Ishikawa (cell line): Measurements from ENCODE around the gene COPS4.

Source experiments
- CEBPB ChIP-seq: IDR thresholded peaks from 2 replicates; pipeline ENCODE4 v1.6.1; 2012
- CREB1 ChIP-seq: IDR thresholded peaks from 2 replicates; pipeline ENCODE4 v1.6.1; 2012; ENCODE audit warnings: low read depth
- EGR1 ChIP-seq: IDR thresholded peaks from 2 replicates; pipeline ENCODE4 v1.6.1; 2012
- EP300 ChIP-seq: IDR thresholded peaks from 2 replicates; pipeline ENCODE4 v1.6.1; 2012; ENCODE audit warnings: borderline replicate concordance
- FOXM1 ChIP-seq: IDR thresholded peaks from 2 replicates; pipeline ENCODE4 v1.6.1; 2012; ENCODE audit warnings: low read depth, borderline replicate concordance
- NFIC ChIP-seq: IDR thresholded peaks from 2 replicates; pipeline ENCODE4 v1.6.1; 2012
- RAD21 ChIP-seq: IDR thresholded peaks from 2 replicates; pipeline ENCODE4 v1.6.1; 2012; ENCODE audit warnings: low read depth
- REST ChIP-seq: IDR thresholded peaks from 2 replicates; pipeline ENCODE4 v1.6.1; 2012; ENCODE audit warnings: low read depth, mild to moderate bottlenecking
- TAF1 ChIP-seq: IDR thresholded peaks from 2 replicates; pipeline ENCODE4 v1.6.1; 2012; ENCODE audit warnings: low read depth, mild to moderate bottlenecking
- TCF12 ChIP-seq: IDR thresholded peaks from 2 replicates; pipeline ENCODE4 v1.6.1; 2012; ENCODE audit warnings: low read depth
- TEAD4 ChIP-seq: IDR thresholded peaks from 2 replicates; pipeline ENCODE4 v1.6.1; 2012
- YY1 ChIP-seq: IDR thresholded peaks from 2 replicates; pipeline ENCODE4 v1.6.1; 2012; ENCODE audit warnings: low read depth
- ZBTB7A ChIP-seq: IDR thresholded peaks from 2 replicates; pipeline ENCODE4 v1.6.1; 2012; ENCODE audit warnings: low read depth
- TF ChIP-seq, protein P1 (sequence below): IDR thresholded peaks from 2 replicates; pipeline ENCODE4 v1.6.1; 2012
- TF ChIP-seq, protein P2 (sequence below): IDR thresholded peaks from 2 replicates; pipeline ENCODE4 v1.6.1; 2012

The COPS4 gene

GRCh38 chr4:83108101-83108861 lies 73.3 kb downstream of the COPS4 start:
- TF ChIP-seq EP300 (no peak), YY1 (no peak), CREB1 (no peak), TAF1 (no peak), TEAD4 (no peak), REST (no peak), NFIC (no peak), CEBPB (no peak), EGR1 (no peak), RAD21 (no peak), TCF12 (no peak), FOXM1 (no peak), ZBTB7A (no peak)

GRCh38 chr4:83109480-83110222 lies 74.7 kb downstream of the COPS4 start:
- TF ChIP-seq CREB1 (no peak), ZBTB7A (peak; percentile 63), YY1 (0 out of 2 replicates have a peak, but pooled peaks have one; percentile 10), TAF1 (peak; percentile 40; the same call in 1 of the 2 replicates), TCF12 (peak; percentile 8; the same call in 1 of the 2 replicates)

DNA sequence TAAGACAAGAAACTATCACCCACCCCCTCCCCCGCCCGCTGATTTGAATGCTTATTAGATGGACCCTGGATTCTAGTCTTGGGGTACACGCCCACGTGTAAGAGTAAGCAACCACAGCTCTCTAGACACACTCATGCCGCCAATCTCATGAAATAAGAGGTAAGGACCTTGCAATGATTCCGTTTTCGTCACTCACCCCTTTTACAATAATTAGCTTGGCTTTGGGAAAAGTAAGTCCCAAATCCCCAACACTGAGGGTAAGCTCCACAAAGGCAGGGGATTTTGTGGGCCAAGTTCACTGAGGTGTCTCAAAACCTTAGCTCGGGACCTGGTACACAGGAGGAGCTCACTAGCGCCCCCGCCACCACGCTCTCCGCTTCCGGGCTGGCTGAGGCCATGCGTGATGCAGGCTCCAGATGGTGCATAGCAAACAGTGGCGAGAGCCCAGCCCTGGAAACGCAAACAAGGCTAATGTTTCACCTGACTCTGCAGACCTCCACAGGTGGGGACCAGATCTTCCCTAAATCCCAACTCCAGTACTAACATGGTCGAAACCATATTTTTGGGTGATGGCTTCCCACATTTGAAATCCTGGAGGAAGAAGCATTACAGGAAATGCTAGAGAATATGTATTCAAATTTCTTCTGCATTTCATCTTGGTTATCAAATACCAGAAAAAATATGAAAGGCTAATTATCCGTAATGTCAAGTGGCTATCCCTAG lies 75.4 kb downstream of the COPS4 start:
- peak; percentile 54; the same call in 1 of the 2 replicates for TF ChIP-seq TCF12
- TF ChIP-seq EGR1 = peak; percentile 29; the same call in 1 of the 2 replicates
- TF ChIP-seq REST = no peak
- TF ChIP-seq TAF1 = peak; percentile 57; the same call in 1 of the 2 replicates
- TF ChIP-seq, protein P1, sequence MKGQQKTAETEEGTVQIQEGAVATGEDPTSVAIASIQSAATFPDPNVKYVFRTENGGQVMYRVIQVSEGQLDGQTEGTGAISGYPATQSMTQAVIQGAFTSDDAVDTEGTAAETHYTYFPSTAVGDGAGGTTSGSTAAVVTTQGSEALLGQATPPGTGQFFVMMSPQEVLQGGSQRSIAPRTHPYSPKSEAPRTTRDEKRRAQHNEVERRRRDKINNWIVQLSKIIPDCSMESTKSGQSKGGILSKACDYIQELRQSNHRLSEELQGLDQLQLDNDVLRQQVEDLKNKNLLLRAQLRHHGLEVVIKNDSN = no peak
- TF ChIP-seq, protein P2, sequence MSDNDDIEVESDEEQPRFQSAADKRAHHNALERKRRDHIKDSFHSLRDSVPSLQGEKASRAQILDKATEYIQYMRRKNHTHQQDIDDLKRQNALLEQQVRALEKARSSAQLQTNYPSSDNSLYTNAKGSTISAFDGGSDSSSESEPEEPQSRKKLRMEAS = peak; percentile 94
- TF ChIP-seq YY1 = peak; percentile 66; the same call in 1 of the 2 replicates
- peak; percentile 49 for TF ChIP-seq RAD21
- no peak for TF ChIP-seq CREB1

GRCh38 chr4:83110970-83111750 lies 76.2 kb downstream of the COPS4 start:
- TF ChIP-seq ZBTB7A = no peak
- peak; percentile 36; the same call in 1 of the 2 replicates for TF ChIP-seq NFIC

DNA sequence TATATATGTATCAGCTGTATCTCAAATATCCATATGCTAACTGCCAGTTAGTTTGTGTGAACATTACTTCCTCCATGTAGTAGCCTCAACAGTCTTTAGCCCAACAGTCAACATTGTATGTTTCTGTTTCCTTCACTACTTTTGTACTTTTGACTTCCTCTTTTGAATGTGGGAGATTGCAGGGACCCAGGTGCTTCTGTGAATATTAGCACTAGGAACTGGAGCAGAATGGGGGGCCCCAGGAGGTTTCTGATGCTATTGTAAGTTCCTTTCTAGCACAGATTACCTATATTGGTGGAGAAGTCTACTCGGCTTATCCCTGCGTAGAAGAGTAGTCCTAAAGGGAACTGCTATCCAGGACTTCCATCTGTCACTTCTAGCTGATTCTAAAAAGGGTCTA lies 77.2 kb downstream of the COPS4 start:
- TF ChIP-seq RAD21 = no peak
- TF ChIP-seq TCF12 = no peak
- TF ChIP-seq NFIC = no peak
- TF ChIP-seq YY1 = no peak
- TF ChIP-seq, protein P1 = no peak
- no peak for TF ChIP-seq TEAD4
- no peak for TF ChIP-seq ZBTB7A
- TF ChIP-seq FOXM1 = no peak
